ENCODE measurements around the gene PADI6.
A peak's percentile ranks its signal among the peaks of the same experiment; 100 is the strongest.

The PADI6 gene

GRCh38 chr1:17416389-17416788, 44.4 kb downstream of the PADI6 start:
- H3K27ac ChIP-seq (ENCODE audit: insufficient read depth, low read depth, low read length, poor library complexity, severe bottlenecking): no peak overlapping the region
- 97% methylated on average over 20 of the region's 20 CpGs for WGBS, 2 experiments

GRCh38 chr1:17419626-17420328, 47.8 kb downstream of the PADI6 start:
- H3K9me3 ChIP-seq (ENCODE audit: control insufficient read depth, low read length): no peaks in the 10 kb centered on the region
- H3K27ac ChIP-seq (ENCODE audit: insufficient read depth, low read depth, low read length, poor library complexity, severe bottlenecking): peak overlapping the region; percentile 23
- H3K27me3 ChIP-seq (ENCODE audit: control insufficient read depth, insufficient read depth, low read length, poor library complexity, severe bottlenecking): no peaks in the 10 kb centered on the region
- peaks cover 78% of the 10 kb centered on the region for H3K36me3 ChIP-seq (ENCODE audit: control insufficient read depth, insufficient read depth, low read length)
- WGBS, 2 experiments: 57 to 61% methylated on average over 42 of the region's 42 CpGs
- no peaks in the 10 kb centered on the region for H3K4me1 ChIP-seq (ENCODE audit: control insufficient read depth, insufficient read depth, low read length)
- no peak overlapping the region for H3K4me3 ChIP-seq (ENCODE audit: insufficient read depth, low read depth, low read length)

More at GRCh38 chr1:17416389-17416788, 44.4 kb downstream of the PADI6 start:
- Histone ChIP-seq H3K9me3 (ENCODE audit: control insufficient read depth, low read length) (no peaks in the 10 kb centered on the region), H3K27me3 (ENCODE audit: control insufficient read depth, insufficient read depth, low read length, poor library complexity, severe bottlenecking) (no peaks in the 10 kb centered on the region), H3K36me3 (ENCODE audit: control insufficient read depth, insufficient read depth, low read length) (peaks cover 85% of the 10 kb centered on the region), H3K4me3 (ENCODE audit: insufficient read depth, low read depth, low read length) (no peak overlapping the region), H3K4me1 (ENCODE audit: control insufficient read depth, insufficient read depth, low read length) (no peaks in the 10 kb centered on the region)

DNA sequence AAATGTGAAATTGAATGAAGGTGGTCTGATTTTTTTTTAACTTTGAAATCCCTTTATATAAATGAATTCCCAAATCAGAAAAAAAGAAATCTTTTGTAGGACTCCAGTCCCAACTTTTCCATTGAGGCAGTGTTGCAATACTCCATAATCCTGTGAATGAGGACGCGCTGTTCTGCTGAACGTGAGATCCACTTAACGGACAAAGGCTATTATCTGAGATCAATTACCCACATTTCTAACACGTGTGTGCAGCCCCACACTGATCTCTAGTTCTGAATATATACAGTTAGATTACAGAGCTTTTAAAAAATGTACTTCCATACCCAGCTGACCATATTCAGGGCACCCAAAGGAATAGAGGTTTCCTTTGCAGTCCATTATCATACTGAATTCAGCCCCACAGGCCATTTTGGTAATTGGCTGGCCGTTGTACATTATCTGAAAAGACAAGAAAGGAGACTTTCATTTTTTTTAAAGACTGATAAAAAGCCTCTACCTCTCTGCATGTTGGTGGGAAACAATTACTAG, 48.5 kb downstream of the PADI6 start:
- Histone ChIP-seq H3K4me3 (ENCODE audit: insufficient read depth, low read depth, low read length) (no peak overlapping the region), H3K27me3 (ENCODE audit: control insufficient read depth, insufficient read depth, low read length, poor library complexity, severe bottlenecking) (no peaks in the 10 kb centered on the region), H3K27ac (ENCODE audit: insufficient read depth, low read depth, low read length, poor library complexity, severe bottlenecking) (no peak overlapping the region), H3K9me3 (ENCODE audit: control insufficient read depth, low read length) (no peaks in the 10 kb centered on the region), H3K36me3 (ENCODE audit: control insufficient read depth, insufficient read depth, low read length) (peaks cover 80% of the 10 kb centered on the region), H3K4me1 (ENCODE audit: control insufficient read depth, insufficient read depth, low read length) (no peaks in the 10 kb centered on the region)
- 87 to 94% methylated on average over 6 of the region's 6 CpGs for WGBS, 2 experiments

DNA sequence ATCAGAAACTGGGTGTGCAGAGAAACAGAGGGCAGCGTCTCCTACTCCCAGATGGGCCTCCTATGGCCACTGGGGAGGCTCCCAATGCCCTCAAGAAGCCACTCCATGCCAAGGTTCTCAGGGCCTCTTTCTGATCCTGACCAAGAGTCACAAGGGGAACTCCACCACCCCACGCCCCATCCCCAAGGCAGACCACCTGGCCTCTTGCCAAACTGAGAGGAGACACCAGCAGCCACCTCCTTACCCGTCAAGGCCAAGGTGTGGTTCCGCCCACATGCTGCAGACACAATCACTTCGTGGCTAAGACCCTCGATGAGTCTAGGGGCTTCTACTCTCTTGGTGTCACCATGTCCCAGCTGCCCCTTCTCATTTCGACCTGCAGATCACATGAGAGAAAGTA, 50.5 kb downstream of the PADI6 start:
- no peaks in the 10 kb centered on the region for H3K27me3 ChIP-seq (ENCODE audit: control insufficient read depth, insufficient read depth, low read length, poor library complexity, severe bottlenecking)
- H3K4me3 ChIP-seq (ENCODE audit: insufficient read depth, low read depth, low read length): no peak overlapping the region
- no peaks in the 10 kb centered on the region for H3K4me1 ChIP-seq (ENCODE audit: control insufficient read depth, insufficient read depth, low read length)
- H3K27ac ChIP-seq (ENCODE audit: insufficient read depth, low read depth, low read length, poor library complexity, severe bottlenecking): no peak overlapping the region
- no peaks in the 10 kb centered on the region for H3K9me3 ChIP-seq (ENCODE audit: control insufficient read depth, low read length)
- peaks cover 69% of the 10 kb centered on the region for H3K36me3 ChIP-seq (ENCODE audit: control insufficient read depth, insufficient read depth, low read length)
- WGBS, 2 experiments: 93 to 95% methylated on average over 7 of the region's 7 CpGs

DNA sequence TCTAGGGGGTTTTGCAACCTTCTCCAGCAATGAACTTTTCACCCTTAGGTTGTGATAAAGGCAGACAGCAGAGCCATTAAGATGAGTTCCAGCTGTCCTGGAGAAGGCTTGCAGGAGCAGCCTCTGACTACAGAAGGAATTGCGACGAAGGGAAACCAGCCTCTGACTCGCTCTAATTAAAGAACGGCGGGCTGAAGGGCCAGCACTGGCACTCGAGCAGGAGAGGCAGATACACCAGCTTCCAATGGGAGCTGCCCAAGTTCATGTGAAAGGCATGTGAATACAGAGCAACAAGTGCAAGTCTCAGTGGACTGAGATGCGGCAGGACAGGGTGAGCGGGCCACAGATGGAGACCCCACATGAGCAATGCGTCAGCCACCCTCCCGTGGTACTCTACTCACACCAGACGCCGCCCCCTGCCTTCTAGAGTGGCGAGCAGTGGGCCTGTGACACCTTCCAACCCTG, 51.8 kb downstream of the PADI6 start:
- H3K4me1 ChIP-seq (ENCODE audit: control insufficient read depth, insufficient read depth, low read length): no peaks in the 10 kb centered on the region
- no peaks in the 10 kb centered on the region for H3K27me3 ChIP-seq (ENCODE audit: control insufficient read depth, insufficient read depth, low read length, poor library complexity, severe bottlenecking)
- H3K9me3 ChIP-seq (ENCODE audit: control insufficient read depth, low read length): no peaks in the 10 kb centered on the region
- WGBS, 2 experiments: 94% methylated on average over 13 of the region's 13 CpGs
- H3K27ac ChIP-seq (ENCODE audit: insufficient read depth, low read depth, low read length, poor library complexity, severe bottlenecking): no peak overlapping the region
- H3K36me3 ChIP-seq (ENCODE audit: control insufficient read depth, insufficient read depth, low read length): peaks cover 69% of the 10 kb centered on the region
- H3K4me3 ChIP-seq (ENCODE audit: insufficient read depth, low read depth, low read length): no peak overlapping the region

DNA sequence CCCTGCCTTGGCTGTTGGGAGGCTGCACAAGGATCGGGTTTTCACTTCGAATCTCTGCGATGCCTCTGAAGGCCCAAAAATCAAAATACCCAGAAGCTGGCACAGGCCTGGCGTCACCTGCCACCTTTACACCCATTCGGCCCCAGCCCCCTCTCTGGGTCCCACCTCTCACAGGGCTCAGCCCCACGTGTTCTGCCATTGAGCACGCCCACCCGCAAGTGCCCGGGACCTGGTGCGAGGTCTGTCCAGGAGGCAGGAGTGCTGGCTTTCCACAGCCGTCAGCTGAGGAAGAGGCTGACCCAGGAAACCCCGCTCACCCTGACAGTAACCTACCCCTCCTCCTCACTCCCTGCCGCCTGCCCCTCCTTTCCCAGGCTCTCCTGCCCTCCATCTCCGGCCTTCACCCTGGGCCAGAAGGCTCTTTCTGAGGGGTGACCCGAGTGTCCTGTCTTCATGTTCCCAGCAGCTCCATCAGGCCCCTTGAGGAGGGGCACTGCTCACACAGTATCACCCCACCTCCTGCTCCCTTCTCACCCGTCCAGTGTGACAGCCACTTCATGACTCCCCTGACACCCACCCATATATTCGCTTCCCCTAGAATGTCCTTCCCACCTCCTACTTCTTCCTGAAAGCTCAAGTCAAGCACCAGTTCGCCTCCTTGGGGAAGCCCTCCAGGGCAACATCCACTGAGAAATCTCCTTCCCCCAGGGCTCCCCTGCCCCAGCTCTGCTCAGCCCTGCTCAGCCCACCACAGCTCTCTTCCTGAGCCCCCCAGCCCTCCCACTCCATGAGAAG, 54.0 kb downstream of the PADI6 start:
- Histone ChIP-seq H3K4me3 (ENCODE audit: insufficient read depth, low read depth, low read length) (no peak overlapping the region), H3K9me3 (ENCODE audit: control insufficient read depth, low read length) (no peaks in the 10 kb centered on the region), H3K36me3 (ENCODE audit: control insufficient read depth, insufficient read depth, low read length) (peaks cover 52% of the 10 kb centered on the region), H3K27me3 (ENCODE audit: control insufficient read depth, insufficient read depth, low read length, poor library complexity, severe bottlenecking) (no peaks in the 10 kb centered on the region), H3K27ac (ENCODE audit: insufficient read depth, low read depth, low read length, poor library complexity, severe bottlenecking) (no peak overlapping the region), H3K4me1 (ENCODE audit: control insufficient read depth, insufficient read depth, low read length) (no peaks in the 10 kb centered on the region)
- 93 to 94% methylated on average over 18 of the region's 18 CpGs for WGBS, 2 experiments

GRCh38 chr1:17427696-17428660, 56.0 kb downstream of the PADI6 start:
- Histone ChIP-seq H3K9me3 (ENCODE audit: control insufficient read depth, low read length) (no peaks in the 10 kb centered on the region), H3K36me3 (ENCODE audit: control insufficient read depth, insufficient read depth, low read length) (peaks cover 51% of the 10 kb centered on the region), H3K4me1 (ENCODE audit: control insufficient read depth, insufficient read depth, low read length) (no peaks in the 10 kb centered on the region), H3K4me3 (ENCODE audit: insufficient read depth, low read depth, low read length) (no peak overlapping the region), H3K27ac (ENCODE audit: insufficient read depth, low read depth, low read length, poor library complexity, severe bottlenecking) (no peak overlapping the region), H3K27me3 (ENCODE audit: control insufficient read depth, insufficient read depth, low read length, poor library complexity, severe bottlenecking) (no peaks in the 10 kb centered on the region)
- 91% methylated on average over 21 of the region's 21 CpGs for whole genome bisulfite sequencing, 2 experiments

- 92 to 93% methylated on average over 9 of the region's 9 CpGs for WGBS, 2 experiments
- Histone ChIP-seq H3K36me3 (ENCODE audit: control insufficient read depth, insufficient read depth, low read length) (peaks cover 48% of the 10 kb centered on the region), H3K4me1 (ENCODE audit: control insufficient read depth, insufficient read depth, low read length) (no peaks in the 10 kb centered on the region), H3K9me3 (ENCODE audit: control insufficient read depth, low read length) (no peaks in the 10 kb centered on the region), H3K27ac (ENCODE audit: insufficient read depth, low read depth, low read length, poor library complexity, severe bottlenecking) (no peak overlapping the region), H3K4me3 (ENCODE audit: insufficient read depth, low read depth, low read length) (no peak overlapping the region), H3K27me3 (ENCODE audit: control insufficient read depth, insufficient read depth, low read length, poor library complexity, severe bottlenecking) (no peaks in the 10 kb centered on the region)
These were observed 57.2 kb downstream of the PADI6 start for GRCh38 chr1:17429183-17429582.

DNA sequence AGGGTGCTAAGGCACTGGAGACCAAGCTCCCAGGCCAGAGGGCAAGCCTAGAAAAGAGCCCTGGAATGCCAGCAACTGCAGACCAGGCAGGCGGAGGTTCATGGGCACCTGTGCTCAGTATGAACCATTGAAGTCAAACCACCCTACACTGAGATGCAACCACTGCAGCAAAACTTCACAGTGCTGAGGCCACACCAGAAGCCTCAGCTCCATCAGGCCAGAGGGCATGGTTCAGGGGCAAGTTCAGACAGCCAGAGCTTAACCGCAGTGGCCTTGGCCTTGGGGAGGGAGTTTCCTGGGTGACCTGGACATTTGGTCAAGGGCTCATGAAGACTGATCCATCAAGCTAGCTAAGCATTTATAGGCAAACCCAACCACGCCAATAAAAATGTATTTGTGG, 60.4 kb downstream of the PADI6 start:
- Histone ChIP-seq H3K4me1 (ENCODE audit: control insufficient read depth, insufficient read depth, low read length) (peaks cover 22% of the 10 kb centered on the region), H3K4me3 (ENCODE audit: insufficient read depth, low read depth, low read length) (no peak overlapping the region), H3K27ac (ENCODE audit: insufficient read depth, low read depth, low read length, poor library complexity, severe bottlenecking) (no peak overlapping the region), H3K9me3 (ENCODE audit: control insufficient read depth, low read length) (no peaks in the 10 kb centered on the region), H3K27me3 (ENCODE audit: control insufficient read depth, insufficient read depth, low read length, poor library complexity, severe bottlenecking) (no peaks in the 10 kb centered on the region), H3K36me3 (ENCODE audit: control insufficient read depth, insufficient read depth, low read length) (peaks cover 31% of the 10 kb centered on the region)
- 96 to 100% methylated on average over 3 of the region's 3 CpGs for WGBS, 2 experiments
